NT2/D1 (cell line): Measurements from ENCODE around the gene SCLY.
"Not testable (repeated sequence)": the region's sequence is repeated elsewhere in the genome, so short reads cannot be mapped to it uniquely, and the experiment has no call there.

Experiments used
- SUZ12 ChIP-seq: IDR thresholded peaks from 2 replicates; pipeline ENCODE4 v1.6.1; 2011; ENCODE audit not compliant: insufficient read length, insufficient read depth; ENCODE audit errors: extremely low read depth
- YY1 ChIP-seq: IDR thresholded peaks from 2 replicates; pipeline ENCODE4 v1.6.1; 2011; ENCODE audit not compliant: insufficient read length, insufficient read depth
- ZNF274 ChIP-seq: IDR thresholded peaks from 2 replicates; pipeline ENCODE4 v1.6.1; 2011; ENCODE audit warnings: mild to moderate bottlenecking, low read depth, low read length

DNA sequence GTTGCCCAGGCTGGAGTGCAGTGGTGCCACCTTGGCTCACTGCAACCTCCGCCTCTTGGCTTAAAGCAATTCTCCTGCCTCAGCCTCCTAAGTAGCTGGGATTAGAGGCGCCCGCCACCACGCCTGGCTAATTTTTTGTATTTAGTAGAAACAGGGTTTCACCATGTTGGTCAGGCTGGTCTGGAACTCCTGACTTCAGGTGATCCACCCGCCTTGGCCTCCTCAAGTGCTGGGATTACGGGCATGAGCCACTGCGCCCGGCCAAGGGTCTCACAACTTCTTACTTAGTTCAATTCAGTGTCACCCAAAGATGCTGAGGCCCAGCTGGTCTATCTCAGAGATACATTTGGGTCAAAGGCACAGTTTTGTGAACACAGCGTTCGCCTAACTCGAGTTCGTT, 54.9 kb downstream of the SCLY start:
- TF ChIP-seq YY1, SUZ12, ZNF274: not testable (repeated sequence)
